WTC11 (cell line): ENCODE measurements around the gene EEIG2.
"Not testable (repeated sequence)": the region's sequence is repeated elsewhere in the genome, so short reads cannot be mapped to it uniquely, and the experiment has no call there.

Source experiments
- ATF2 ChIP-seq: sonication (generic); formaldehyde crosslinking; IDR thresholded peaks from 2 replicates; pipeline ENCODE4 v1.8.1; 2022; ENCODE audit warnings: low read depth, missing genetic modification reagents, borderline replicate concordance
- CTCF ChIP-seq: fragments of 200-600 bp; IDR thresholded peaks from 2 replicates; pipeline ENCODE4 v1.8.0; 2022; ENCODE audit warnings: antibody characterized with exemption
- GABPB1 ChIP-seq: sonication (generic); formaldehyde crosslinking; IDR thresholded peaks from 2 replicates; pipeline ENCODE4 v1.8.1; 2023; ENCODE audit warnings: mild to moderate bottlenecking, missing genetic modification reagents
- JUN ChIP-seq: sonication (generic); formaldehyde crosslinking; IDR thresholded peaks from 2 replicates; pipeline ENCODE4 v1.8.0; 2023; ENCODE audit warnings: mild to moderate bottlenecking, missing genetic modification reagents
- MAX ChIP-seq: sonication (generic); formaldehyde crosslinking; IDR thresholded peaks from 2 replicates; pipeline ENCODE4 v1.8.0; 2022; ENCODE audit warnings: mild to moderate bottlenecking, missing genetic modification reagents
- TP53 ChIP-seq: sonication (generic); formaldehyde crosslinking; IDR thresholded peaks from 2 replicates; pipeline ENCODE4 v1.8.1; 2023; ENCODE audit warnings: mild to moderate bottlenecking, missing genetic modification reagents
- USF1 ChIP-seq: sonication (generic); formaldehyde crosslinking; IDR thresholded peaks from 2 replicates; pipeline ENCODE4 v1.8.0; 2022; ENCODE audit warnings: mild to moderate bottlenecking, missing genetic modification reagents
- ZNF138 ChIP-seq: sonication (generic); formaldehyde crosslinking; conservative IDR thresholded peaks from 2 replicates; pipeline ENCODE4 v1.8.1; 2022; ENCODE audit warnings: mild to moderate bottlenecking, moderate library complexity, missing genetic modification reagents
- ZNF416 ChIP-seq: fragments of 250-450 bp; sonication (Bioruptor Pico); IDR thresholded peaks from 2 replicates; pipeline ENCODE4 v1.9.0; 2021; ENCODE audit warnings: mild to moderate bottlenecking, inconsistent platforms

GRCh38 chr1:108517301-108517897 lies 42.5 kb upstream of the EEIG2 start:
- not testable (repeated sequence) for TF ChIP-seq ZNF416; JUN; CTCF; ZNF138 (CRISPR knock-in tag); GABPB1 (CRISPR knock-in tag); USF1 (CRISPR knock-in tag); MAX (CRISPR knock-in tag); TP53; ATF2 (CRISPR knock-in tag)
